ENCODE data around the gene TTBK2. TPM values are rescaled to one million over a fixed set of nuclear protein-coding genes. Genes with fewer than 3 reads are reported as not detected.

The TTBK2 gene
- total RNA-seq, 1 experiment from 2014 or later: 10.6 TPM

GRCh38 chr15:42880121-42880520, 40.5 kb downstream of the TTBK2 start:
- no peak overlapping the region for H3K18ac ChIP-seq (ENCODE audit: insufficient read length, low read depth, low read length)
- H2BK12ac ChIP-seq (ENCODE audit: insufficient read length, low read depth, low read length): no peak overlapping the region
- no peak overlapping the region for H4K8ac ChIP-seq (replicated peaks; ENCODE audit: insufficient read length, low read depth, low read length)
- no peak overlapping the region for H3T11ph ChIP-seq (ENCODE audit: low read length)
- WGBS (ENCODE audit: extremely low coverage, insufficient read length, low lambda C conversion rate): no CpG with 5 or more reads among the region's 1 CpG
- no peak overlapping the region for H4K5ac ChIP-seq (ENCODE audit: insufficient read length, low read depth, low read length)
- no peaks in the 10 kb centered on the region for H3K9me3 ChIP-seq (ENCODE audit: control insufficient read depth, low read depth, low read length)
- Mint-ChIP-seq H3K36me3 (ENCODE audit: insufficient read depth in 1 of 3, low read depth in 3 of 3) (peaks cover 5 to 13% (median 12%) of the 10 kb centered on the region in 3 experiments), H3K9me3 (peaks cover 8 to 15% of the 10 kb centered on the region in 2 experiments), H3K4me1 (peaks cover 0 to 6% of the 10 kb centered on the region in 2 experiments; a peak in 1 of 4 replicates), H3K27me3 (ENCODE audit: low read depth) (no peaks in the 10 kb centered on the region), H3K4me3 (no peak overlapping the region), H3K27ac (peak overlapping the region in 1 of 3 experiments; percentile 13; a peak in 3 of 7 replicates)
- H3K27me3 ChIP-seq (ENCODE audit: insufficient read depth, low read length): no peaks in the 10 kb centered on the region
- no peak overlapping the region for H3K56ac ChIP-seq (ENCODE audit: insufficient read length, low read depth, low read length)
- no peak overlapping the region for H3K4me2 ChIP-seq (ENCODE audit: insufficient read depth, insufficient read length, low read length)
- no peak overlapping the region for H2BK15ac ChIP-seq (ENCODE audit: low read depth, low read length)
- no peak overlapping the region for H2BK20ac ChIP-seq (ENCODE audit: low read depth, low read length, poor library complexity, severe bottlenecking)
- no peak overlapping the region for H3K27ac ChIP-seq (ENCODE audit: insufficient read length, low read depth, low read length)
- no peak overlapping the region for H2AK5ac ChIP-seq (ENCODE audit: insufficient read length, low read length)
- no peaks in the 10 kb centered on the region for H3K79me2 ChIP-seq (ENCODE audit: insufficient read depth, low read length)
- no peak overlapping the region for H4K91ac ChIP-seq (ENCODE audit: insufficient read length, low read depth, low read length)
- no peak for DNase-seq
- no peak overlapping the region for H2BK120ac ChIP-seq (ENCODE audit: low read depth, low read length, poor library complexity, severe bottlenecking)
- H3K79me1 ChIP-seq (ENCODE audit: insufficient read depth, low read depth, low read length, poor library complexity, severe bottlenecking): no peaks in the 10 kb centered on the region
- H4K20me1 ChIP-seq (ENCODE audit: control insufficient read depth, insufficient read depth, insufficient read length): no peaks in the 10 kb centered on the region
- no peak overlapping the region for H2AFZ ChIP-seq (ENCODE audit: low read length)
- no peaks in the 10 kb centered on the region for H3K4me1 ChIP-seq (ENCODE audit: insufficient read depth, low read length)
- H3K23me2 ChIP-seq (ENCODE audit: insufficient read length, low read depth, low read length, poor library complexity, severe bottlenecking): no peaks in the 10 kb centered on the region
- H3K9ac ChIP-seq (ENCODE audit: extremely low read depth, insufficient read length, low read length): no peak overlapping the region
- H2BK5ac ChIP-seq (ENCODE audit: insufficient read length, low read length): no peak overlapping the region
- TF ChIP-seq, protein P1, sequence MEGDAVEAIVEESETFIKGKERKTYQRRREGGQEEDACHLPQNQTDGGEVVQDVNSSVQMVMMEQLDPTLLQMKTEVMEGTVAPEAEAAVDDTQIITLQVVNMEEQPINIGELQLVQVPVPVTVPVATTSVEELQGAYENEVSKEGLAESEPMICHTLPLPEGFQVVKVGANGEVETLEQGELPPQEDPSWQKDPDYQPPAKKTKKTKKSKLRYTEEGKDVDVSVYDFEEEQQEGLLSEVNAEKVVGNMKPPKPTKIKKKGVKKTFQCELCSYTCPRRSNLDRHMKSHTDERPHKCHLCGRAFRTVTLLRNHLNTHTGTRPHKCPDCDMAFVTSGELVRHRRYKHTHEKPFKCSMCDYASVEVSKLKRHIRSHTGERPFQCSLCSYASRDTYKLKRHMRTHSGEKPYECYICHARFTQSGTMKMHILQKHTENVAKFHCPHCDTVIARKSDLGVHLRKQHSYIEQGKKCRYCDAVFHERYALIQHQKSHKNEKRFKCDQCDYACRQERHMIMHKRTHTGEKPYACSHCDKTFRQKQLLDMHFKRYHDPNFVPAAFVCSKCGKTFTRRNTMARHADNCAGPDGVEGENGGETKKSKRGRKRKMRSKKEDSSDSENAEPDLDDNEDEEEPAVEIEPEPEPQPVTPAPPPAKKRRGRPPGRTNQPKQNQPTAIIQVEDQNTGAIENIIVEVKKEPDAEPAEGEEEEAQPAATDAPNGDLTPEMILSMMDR (conservative IDR thresholded peaks at IDR 0.05): no peak
- no peak overlapping the region for H3K4ac ChIP-seq (ENCODE audit: low read depth, low read length)
- no peak overlapping the region for H3K23ac ChIP-seq (ENCODE audit: insufficient read length, low read depth, low read length)
- no peak overlapping the region for H3K14ac ChIP-seq (ENCODE audit: insufficient read depth, low read length)

Data from H9 (cell line).